HG02642 (cell line): ENCODE data around the gene PAM.
"Not testable (repeated sequence)": the region's sequence is repeated elsewhere in the genome, so short reads cannot be mapped to it uniquely, and the experiment has no call there.

Experiments used
- ATAC-seq: cut with Tn5 transposase; IDR thresholded peaks from one replicate; pipeline ENCODE4 v1.9.1; 2021; ENCODE audit warnings: mild to moderate bottlenecking; ENCODE audit not compliant: unreplicated experiment, poor library complexity

PAM gene

GRCh38 chr5:102888483-102888882 is 133.4 kb downstream of the PAM start:
- no peak for ATAC-seq

GRCh38 chr5:102889033-102889432 is 133.9 kb downstream of the PAM start:
- ATAC-seq = no peak

DNA sequence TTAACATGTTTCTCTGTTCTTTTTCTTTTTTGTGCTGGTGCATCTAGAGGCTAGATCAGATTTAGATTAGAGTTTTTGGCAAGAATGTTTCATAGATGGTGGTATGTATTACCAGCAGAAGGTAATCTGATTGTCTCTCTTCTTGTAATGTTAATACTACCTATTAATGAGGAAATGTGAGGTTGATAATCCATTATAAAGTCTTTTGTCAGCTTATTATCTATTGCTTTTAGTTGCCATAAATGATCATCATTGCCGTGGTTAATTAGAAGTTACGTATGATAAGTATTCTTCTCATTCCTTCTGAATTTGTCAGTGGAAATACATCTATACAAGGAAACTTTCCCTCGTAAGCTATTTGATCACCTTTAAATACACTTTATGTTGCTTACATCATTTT is 135.0 kb downstream of the PAM start:
- ATAC-seq = no peak

DNA sequence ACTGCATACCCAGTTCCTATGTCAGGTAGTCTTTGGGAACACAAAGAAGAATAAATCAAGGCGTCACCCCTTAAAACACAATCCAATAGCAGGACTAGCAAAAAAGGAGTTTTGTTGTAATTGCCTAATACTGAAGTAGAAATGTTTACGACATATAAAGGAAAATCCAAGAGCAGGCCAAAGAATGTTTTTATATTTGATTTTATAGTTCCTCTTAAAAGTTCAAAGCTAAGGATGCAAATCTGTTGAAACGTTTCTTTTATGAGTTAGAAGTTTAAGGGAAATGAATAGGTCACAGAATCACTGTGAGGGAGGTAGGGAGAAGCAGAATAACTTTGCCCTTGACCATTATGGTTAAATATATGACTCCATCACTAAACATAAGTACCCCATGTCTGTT is 136.1 kb downstream of the PAM start:
- no peak for ATAC-seq

DNA sequence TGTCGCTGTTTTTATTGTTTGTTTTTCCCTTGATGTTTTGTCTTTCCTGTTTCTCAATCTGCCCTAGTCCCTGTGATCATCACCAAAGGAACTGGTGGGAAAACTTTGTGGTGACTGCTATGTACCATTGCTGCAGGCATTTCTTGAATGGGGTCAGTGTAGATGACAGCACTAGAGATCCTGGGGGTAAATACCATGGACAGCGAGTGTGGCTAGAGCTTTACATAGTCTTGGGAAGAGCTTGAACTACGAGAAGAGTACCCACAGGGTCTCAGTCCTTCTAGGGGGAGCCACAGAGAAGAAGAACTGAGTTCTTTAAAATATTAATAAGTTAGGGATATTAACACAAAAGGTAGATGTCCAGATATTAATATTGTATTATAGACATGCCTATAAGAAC is 138.8 kb downstream of the PAM start:
- ATAC-seq = no peak

GRCh38 chr5:102895234-102895633 is 140.1 kb downstream of the PAM start:
- no peak for ATAC-seq

GRCh38 chr5:102895976-102896375 is 140.9 kb downstream of the PAM start:
- ATAC-seq = no peak

DNA sequence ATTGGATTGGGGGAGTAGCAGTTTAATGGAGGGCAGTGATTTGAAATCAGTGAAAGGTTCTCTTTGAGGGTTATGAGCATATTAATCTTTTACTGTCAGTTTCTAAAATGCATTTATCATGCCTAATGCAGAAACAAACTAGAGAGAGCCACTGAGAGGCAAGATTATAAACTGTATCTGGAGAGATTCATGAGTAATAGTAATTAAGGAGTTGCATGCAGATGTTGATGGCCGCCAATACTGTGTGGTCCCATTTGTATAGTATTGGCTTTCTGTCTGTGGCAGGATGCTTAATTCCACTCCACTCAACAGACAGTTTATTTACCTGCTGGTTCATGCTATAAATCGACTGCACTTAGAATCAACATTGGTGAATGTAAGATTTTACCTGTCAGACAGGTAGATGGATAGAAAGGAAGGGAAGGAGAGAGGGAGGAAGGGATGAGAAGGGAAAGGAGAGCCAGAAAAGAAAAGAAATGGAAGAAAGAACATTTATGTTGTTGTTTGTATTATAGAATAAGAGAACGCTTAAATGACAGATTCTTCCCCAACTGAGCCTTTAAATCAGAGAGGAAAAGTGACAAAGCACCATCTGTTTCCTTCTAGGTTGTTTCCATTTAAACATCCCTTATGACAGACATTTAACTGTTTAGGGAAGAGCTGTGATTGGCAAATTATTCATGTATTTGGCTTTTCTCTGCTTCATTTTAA is 146.5 kb downstream of the PAM start:
- no peak for ATAC-seq

GRCh38 chr5:102902135-102902448 is 147.0 kb downstream of the PAM start:
- ATAC-seq = no peak

- ATAC-seq = no peak
Observed at GRCh38 chr5:102902647-102903046, 147.5 kb downstream of the PAM start.

GRCh38 chr5:102903074-102903871 is 148.2 kb downstream of the PAM start:
- no peak for ATAC-seq

GRCh38 chr5:102905056-102905455 is 150.0 kb downstream of the PAM start:
- no peak for ATAC-seq

- ATAC-seq = not testable (repeated sequence)
Observed at GRCh38 chr5:102907099-102907498, 152.0 kb downstream of the PAM start.

DNA sequence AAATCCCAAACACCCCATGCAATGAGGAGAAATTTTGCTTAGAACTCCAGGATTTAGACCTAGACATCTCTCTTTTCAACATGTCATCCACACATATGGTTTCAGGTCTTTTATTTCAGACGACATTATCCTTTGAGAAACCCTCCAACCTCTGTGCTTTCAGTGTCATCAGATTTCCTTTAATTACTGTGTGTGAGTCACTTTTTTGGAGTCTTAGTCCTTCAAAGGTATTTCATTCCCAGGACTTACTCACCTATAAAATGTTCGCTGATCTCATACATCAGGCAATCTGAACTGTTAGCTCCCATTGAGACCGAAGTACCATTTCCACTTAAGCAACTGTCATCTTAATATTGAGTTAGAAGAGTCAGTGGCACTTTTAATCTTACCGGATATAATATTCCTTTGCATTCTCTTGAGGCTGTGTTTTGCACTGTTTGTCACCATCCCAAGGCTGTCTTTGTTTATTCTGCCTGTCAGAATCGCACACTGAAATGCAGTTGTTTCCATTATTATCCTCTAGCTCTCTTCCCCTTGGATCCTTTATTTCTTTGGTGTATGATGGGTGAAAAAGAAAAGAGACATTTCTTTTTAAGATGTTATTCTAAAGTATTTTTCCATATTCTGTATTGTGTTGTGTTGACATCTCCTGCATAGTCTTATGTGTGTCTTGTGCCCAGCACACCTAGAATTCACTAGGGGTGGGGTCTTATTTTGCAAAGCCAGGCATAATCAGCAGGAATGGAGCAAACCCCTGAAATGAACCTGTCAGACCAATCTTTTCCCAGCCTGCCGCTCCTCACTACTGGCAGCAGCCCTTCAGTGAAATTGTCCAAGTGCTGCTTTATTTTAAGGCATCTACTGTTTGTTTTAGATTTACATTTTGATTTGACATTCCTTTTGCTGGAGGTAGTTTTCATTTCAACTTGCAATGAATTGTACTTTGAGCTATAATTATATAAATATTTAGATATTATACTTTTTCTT is 155.4 kb downstream of the PAM start:
- no peak for ATAC-seq

GRCh38 chr5:102911973-102912372 is 156.9 kb downstream of the PAM start:
- no peak for ATAC-seq

DNA sequence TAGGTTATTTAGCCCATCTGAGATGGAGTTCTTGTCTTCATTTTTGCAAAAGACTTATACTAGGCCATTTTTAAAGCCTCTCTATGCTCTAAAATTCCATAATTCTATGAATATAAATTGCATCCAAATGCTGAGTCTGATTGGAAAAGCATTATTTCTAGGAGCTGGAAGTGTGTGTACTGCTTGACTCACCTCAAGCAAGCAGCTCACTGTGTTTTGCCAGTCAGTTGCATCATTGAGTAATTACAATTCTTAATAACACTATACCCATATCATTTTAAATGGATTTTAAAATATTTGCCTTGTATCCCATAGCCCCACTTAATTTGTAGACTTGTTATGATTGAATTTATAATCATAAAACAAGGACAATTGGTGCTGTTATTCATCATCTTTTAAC is 161.0 kb downstream of the PAM start:
- no peak for ATAC-seq

- ATAC-seq = no peak
Observed at GRCh38 chr5:102918986-102919610, 164.0 kb downstream of the PAM start.

DNA sequence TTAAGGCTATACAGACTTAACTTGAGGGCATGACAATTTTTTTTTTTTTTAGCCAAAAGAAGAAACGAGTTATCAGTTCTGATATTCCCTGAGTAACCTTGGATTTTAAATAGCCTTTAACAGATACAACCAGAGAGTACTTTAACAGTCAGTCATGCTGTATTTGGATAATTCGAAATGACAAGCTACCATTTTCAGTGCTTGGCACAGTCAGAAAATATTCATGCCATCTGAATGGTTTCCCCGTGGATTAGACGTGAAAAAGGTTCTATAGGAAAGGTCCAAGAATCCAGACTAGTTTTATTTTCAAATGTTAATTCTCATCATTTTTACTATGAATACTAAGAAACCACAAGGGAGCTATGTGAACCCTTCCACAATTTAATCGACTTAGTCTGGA is 165.7 kb downstream of the PAM start:
- ATAC-seq = no peak

DNA sequence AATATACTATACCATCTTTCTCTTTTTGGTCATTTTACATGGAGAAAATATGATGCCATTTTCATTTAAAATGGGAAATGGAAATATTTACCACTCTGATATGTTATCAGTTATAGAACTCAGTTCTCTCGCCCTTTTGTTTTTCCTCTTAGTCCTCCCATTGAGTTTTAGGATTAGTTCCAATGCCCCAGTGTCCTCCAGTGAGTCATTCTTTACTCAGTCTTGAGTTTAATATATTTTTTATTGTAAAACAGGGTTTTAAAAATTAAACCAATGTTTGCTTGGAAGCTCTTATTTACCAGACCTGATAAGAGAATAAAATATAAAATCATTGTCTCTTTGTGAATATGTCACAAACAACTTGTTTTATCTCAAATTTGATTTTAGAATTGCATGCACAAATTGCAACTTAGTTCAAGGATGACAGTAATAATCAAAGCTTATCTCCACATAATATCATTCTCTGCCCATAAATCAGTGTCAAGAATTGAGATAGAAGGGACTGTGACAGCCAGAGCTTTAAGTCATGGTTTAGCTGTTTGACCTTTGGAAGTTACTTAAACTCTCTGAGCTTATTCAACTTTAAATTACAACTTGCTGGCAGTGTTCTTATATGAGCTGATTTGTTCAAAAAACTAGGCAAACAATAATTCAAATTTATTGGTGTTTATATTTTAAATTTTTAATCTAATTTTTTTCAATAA is 166.4 kb downstream of the PAM start:
- no peak for ATAC-seq
